Activated T-helper 2 cell treated with anti-CD3 and anti-CD28 coated beads, Interferon-gamma antibody, Interleukin-2, Interleukin-4, amounts not matched to agents 10 μg/mL and 5 μg/mL and 100 μg/mL, durations not matched to agents 14 hours and 24 hours and 36 hours (primary cell): ENCODE results near the gene FAM47E. TPM values are rescaled to one million over a fixed set of nuclear protein-coding genes. Genes with fewer than 3 reads are reported as not detected.
"Not testable (repeated sequence)": the region's sequence is repeated elsewhere in the genome, so short reads cannot be mapped to it uniquely, and the experiment has no call there.

Source experiments
- DNase-seq: peaks from one replicate; pipeline ENCODE4 v3.0.0; 2021; ENCODE audit warnings: low spot score
- H3K27ac Mint-ChIP-seq: one replicate; pipeline ENCODE4 v1.8.0; 2021; ENCODE audit warnings: mixed read lengths
- H3K27me3 Mint-ChIP-seq: one replicate; pipeline ENCODE4 v1.8.0; 2021; ENCODE audit warnings: low read depth, mixed read lengths
- H3K36me3 Mint-ChIP-seq: one replicate; pipeline ENCODE4 v1.8.0; 2021; ENCODE audit warnings: low read depth, mixed read lengths
- H3K4me1 Mint-ChIP-seq: one replicate; pipeline ENCODE4 v1.8.0; 2021; ENCODE audit warnings: low read depth, mixed read lengths
- H3K4me3 Mint-ChIP-seq: one replicate; pipeline ENCODE4 v1.8.0; 2021; ENCODE audit warnings: low read depth, mild to moderate bottlenecking, moderate library complexity, mixed read lengths
- H3K9me3 Mint-ChIP-seq: one replicate; pipeline ENCODE4 v1.8.0; 2021; ENCODE audit warnings: mixed read lengths
- intact Hi-C: fragments of 100-400 bp; cut with micrococcal nuclease; formaldehyde crosslinking; loops from one replicate; pipeline ENCODE4 v1.15.1; 2023
- total RNA-seq: library from RNA; stranded (reverse); gene quantifications from 2 replicates; pipeline ENCODE4 v1.2.3, GENCODE V29; 2022

The FAM47E gene
- total RNA-seq, 1 donor from 2014 or later, result not detected

GRCh38 chr4:76234679-76235044 lies 16.9 kb upstream of the FAM47E start:
- Mint-ChIP-seq H3K36me3 (no peaks in the 10 kb centered on the region), H3K27ac (no peak overlapping the region), H3K4me3 (no peak overlapping the region), H3K9me3 (no peaks in the 10 kb centered on the region), H3K27me3 (peaks cover 4% of the 10 kb centered on the region), H3K4me1 (no peaks in the 10 kb centered on the region)
- no peak for DNase-seq
- intact Hi-C loops, result no loop called here

GRCh38 chr4:76235407-76235806 lies 16.1 kb upstream of the FAM47E start:
- Mint-ChIP-seq H3K4me3 (no peak overlapping the region), H3K27me3 (peaks cover 4% of the 10 kb centered on the region), H3K36me3 (no peaks in the 10 kb centered on the region), H3K9me3 (peaks cover 3% of the 10 kb centered on the region), H3K27ac (no peak overlapping the region), H3K4me1 (no peaks in the 10 kb centered on the region)
- intact Hi-C loops, result no loop called here
- DNase-seq, result no peak

GRCh38 chr4:76235915-76236314 lies 15.6 kb upstream of the FAM47E start:
- DNase-seq, result no peak
- Mint-ChIP-seq H3K9me3 (peaks cover 8% of the 10 kb centered on the region), H3K4me3 (no peak overlapping the region), H3K36me3 (no peaks in the 10 kb centered on the region), H3K27ac (no peak overlapping the region), H3K4me1 (no peaks in the 10 kb centered on the region), H3K27me3 (peaks cover 7% of the 10 kb centered on the region)
- intact Hi-C loops, result no loop called here

GRCh38 chr4:76238236-76238635 lies 13.3 kb upstream of the FAM47E start:
- Mint-ChIP-seq H3K27me3 (peaks cover 14% of the 10 kb centered on the region), H3K9me3 (peaks cover 9% of the 10 kb centered on the region)
- DNase-seq, result no peak

GRCh38 chr4:76238701-76239100 lies 12.8 kb upstream of the FAM47E start:
- Mint-ChIP-seq H3K27ac (no peak overlapping the region), H3K27me3 (peaks cover 14% of the 10 kb centered on the region), H3K36me3 (no peaks in the 10 kb centered on the region), H3K9me3 (peaks cover 9% of the 10 kb centered on the region), H3K4me1 (no peaks in the 10 kb centered on the region), H3K4me3 (no peak overlapping the region)
- no peak for DNase-seq
- intact Hi-C loops, result no loop called here

More at GRCh38 chr4:76238236-76238635, 13.3 kb upstream of the FAM47E start:
- H3K4me3 Mint-ChIP-seq, result no peak overlapping the region
- H3K27ac Mint-ChIP-seq, result no peak overlapping the region
- intact Hi-C loops, result no loop called here
- no peaks in the 10 kb centered on the region for H3K4me1 Mint-ChIP-seq
- H3K36me3 Mint-ChIP-seq, result no peaks in the 10 kb centered on the region

GRCh38 chr4:76240236-76240635 lies 11.3 kb upstream of the FAM47E start:
- Mint-ChIP-seq H3K36me3 (no peaks in the 10 kb centered on the region), H3K4me3 (no peak overlapping the region), H3K4me1 (no peaks in the 10 kb centered on the region), H3K9me3 (peaks cover 9% of the 10 kb centered on the region), H3K27ac (no peak overlapping the region), H3K27me3 (peaks cover 14% of the 10 kb centered on the region)
- intact Hi-C loops, result no loop called here
- no peak for DNase-seq

- H3K27ac Mint-ChIP-seq, intact Hi-C loops, H3K36me3 Mint-ChIP-seq, H3K4me1 Mint-ChIP-seq, H3K9me3 Mint-ChIP-seq, DNase-seq, H3K4me3 Mint-ChIP-seq: not testable (repeated sequence)
- H3K27me3 Mint-ChIP-seq, result peaks cover 23% of the 10 kb centered on the region
Observed at GRCh38 chr4:76243877-76244276, 7.6 kb upstream of the FAM47E start.

GRCh38 chr4:76246025-76246424 lies 5.5 kb upstream of the FAM47E start:
- no peak for DNase-seq
- H3K27ac Mint-ChIP-seq, result no peak overlapping the region
- H3K9me3 Mint-ChIP-seq, result no peaks in the 10 kb centered on the region
- H3K4me3 Mint-ChIP-seq, result no peak overlapping the region
- H3K4me1 Mint-ChIP-seq, result peaks cover 4% of the 10 kb centered on the region
- intact Hi-C loops, result no loop called here
- no peaks in the 10 kb centered on the region for H3K36me3 Mint-ChIP-seq
- peaks cover 36% of the 10 kb centered on the region for H3K27me3 Mint-ChIP-seq

- Mint-ChIP-seq H3K9me3 (no peaks in the 10 kb centered on the region), H3K27ac (no peak overlapping the region), H3K4me1 (peaks cover 9% of the 10 kb centered on the region), H3K36me3 (no peaks in the 10 kb centered on the region), H3K27me3 (peaks cover 38% of the 10 kb centered on the region), H3K4me3 (no peak overlapping the region)
- DNase-seq, result no peak
- intact Hi-C loops, result no loop called here
Observed at GRCh38 chr4:76246852-76247251, 4.7 kb upstream of the FAM47E start.

GRCh38 chr4:76250962-76251361 lies 559 bp upstream of the FAM47E start:
- no peaks in the 10 kb centered on the region for H3K9me3 Mint-ChIP-seq
- H3K27me3 Mint-ChIP-seq, result peaks cover 62% of the 10 kb centered on the region
- peak overlapping the region; percentile 60 for H3K4me3 Mint-ChIP-seq
- H3K27ac Mint-ChIP-seq, result no peak overlapping the region
- intact Hi-C loops, result no loop called here
- H3K36me3 Mint-ChIP-seq, result no peaks in the 10 kb centered on the region
- peaks cover 9% of the 10 kb centered on the region for H3K4me1 Mint-ChIP-seq
- DNase-seq, result no peak

- Mint-ChIP-seq H3K4me3 (no peak overlapping the region), H3K36me3 (no peaks in the 10 kb centered on the region), H3K27ac (no peak overlapping the region), H3K4me1 (peaks cover 9% of the 10 kb centered on the region), H3K27me3 (peaks cover 60% of the 10 kb centered on the region), H3K9me3 (no peaks in the 10 kb centered on the region)
- DNase-seq, result no peak
- intact Hi-C loops, result no loop called here
Observed at GRCh38 chr4:76252271-76252653, 741 bp downstream of the FAM47E start.

- no peak overlapping the region for H3K27ac Mint-ChIP-seq
- H3K36me3 Mint-ChIP-seq, result no peaks in the 10 kb centered on the region
- intact Hi-C loops, result no loop called here
- no peak overlapping the region for H3K4me3 Mint-ChIP-seq
- peaks cover 9% of the 10 kb centered on the region for H3K4me1 Mint-ChIP-seq
- peaks cover 68% of the 10 kb centered on the region for H3K27me3 Mint-ChIP-seq
- no peak for DNase-seq
- H3K9me3 Mint-ChIP-seq, result no peaks in the 10 kb centered on the region
Observed at GRCh38 chr4:76253511-76253910, 2.0 kb downstream of the FAM47E start.

- Mint-ChIP-seq H3K36me3 (no peaks in the 10 kb centered on the region), H3K9me3 (no peaks in the 10 kb centered on the region), H3K4me3 (no peak overlapping the region), H3K4me1 (peaks cover 5% of the 10 kb centered on the region), H3K27me3 (peaks cover 63% of the 10 kb centered on the region), H3K27ac (no peak overlapping the region)
- DNase-seq, result no peak
- intact Hi-C loops, result no loop called here
Observed at GRCh38 chr4:76256032-76256431, 4.5 kb downstream of the FAM47E start.

GRCh38 chr4:76256968-76257367 lies 5.4 kb downstream of the FAM47E start:
- Mint-ChIP-seq H3K9me3 (no peaks in the 10 kb centered on the region), H3K36me3 (no peaks in the 10 kb centered on the region), H3K4me3 (no peak overlapping the region), H3K4me1 (no peaks in the 10 kb centered on the region), H3K27ac (no peak overlapping the region), H3K27me3 (peaks cover 64% of the 10 kb centered on the region)
- no peak for DNase-seq
- intact Hi-C loops, result no loop called here
